Stimulated activated CD8-positive, alpha-beta memory T cell treated with anti-CD3 and anti-CD28 coated beads, Interleukin-12 subunit alpha, Interleukin-12 subunit beta, amount 100 ng/mL, for 24 hours (primary cell): Measurements from ENCODE around the gene TFDP2.
"Not testable (repeated sequence)": the region's sequence is repeated elsewhere in the genome, so short reads cannot be mapped to it uniquely, and the experiment has no call there.

ENCODE experiments used
- DNase-seq: peaks from one replicate; pipeline ENCODE4 v3.0.0-alpha.2; 2020; ENCODE audit errors: extremely low read depth

TFDP2 gene

DNA sequence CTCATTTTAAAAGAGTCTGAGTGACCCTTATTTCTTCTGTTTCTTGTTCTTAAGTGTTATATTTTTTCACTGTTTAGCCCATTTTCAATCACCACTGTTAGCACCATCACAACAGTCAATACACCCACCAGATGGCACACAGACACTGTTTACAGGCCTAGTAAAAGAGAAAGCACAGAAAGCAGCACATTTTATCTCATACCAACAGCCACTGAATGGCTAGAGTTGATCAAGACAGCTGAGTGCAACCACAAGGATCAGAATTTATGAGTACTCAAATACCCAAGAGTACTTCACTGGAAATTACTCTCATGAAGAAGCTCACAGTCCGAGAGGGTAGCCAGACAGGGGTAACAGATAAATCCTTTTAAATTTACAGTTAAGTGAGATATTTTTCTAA, 127.0 kb downstream of the TFDP2 start:
- DNase-seq = no peak

GRCh38 chr3:142021127-142021526, 128.2 kb downstream of the TFDP2 start:
- DNase-seq = no peak

GRCh38 chr3:142019794-142020320, 129.5 kb downstream of the TFDP2 start:
- no peak for DNase-seq

- DNase-seq = no peak
These were observed 135.4 kb downstream of the TFDP2 start for GRCh38 chr3:142013993-142014392.

DNA sequence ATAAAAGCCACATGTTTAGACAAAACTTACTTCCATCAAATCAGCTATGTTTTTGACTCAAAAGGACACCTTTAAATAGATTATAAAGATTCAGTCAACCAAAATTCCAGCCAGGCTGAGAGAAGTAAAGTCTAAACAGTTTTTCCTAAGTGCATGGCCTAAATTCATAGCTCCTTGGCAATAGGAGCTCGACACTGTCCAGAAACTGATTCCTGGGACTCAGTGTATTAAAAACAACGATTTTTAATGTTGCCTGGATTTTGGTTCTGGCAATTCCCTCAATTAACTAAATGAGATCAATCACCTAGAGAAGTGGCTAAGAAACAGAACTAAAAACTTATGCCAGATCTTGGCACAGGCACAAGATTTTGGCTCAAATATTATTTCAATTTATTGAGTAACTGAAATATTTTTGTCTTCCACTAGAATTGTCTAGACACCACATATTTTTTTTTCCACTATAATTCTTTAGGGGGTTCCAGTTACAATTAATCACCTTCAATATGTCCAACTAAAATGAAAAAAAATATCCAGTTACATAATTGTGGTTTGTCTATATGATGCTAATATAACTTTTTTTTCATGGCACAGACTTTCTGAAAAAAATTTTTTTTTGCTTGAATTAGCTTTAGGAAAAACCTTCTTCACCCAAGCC, 135.9 kb downstream of the TFDP2 start:
- no peak for DNase-seq

DNA sequence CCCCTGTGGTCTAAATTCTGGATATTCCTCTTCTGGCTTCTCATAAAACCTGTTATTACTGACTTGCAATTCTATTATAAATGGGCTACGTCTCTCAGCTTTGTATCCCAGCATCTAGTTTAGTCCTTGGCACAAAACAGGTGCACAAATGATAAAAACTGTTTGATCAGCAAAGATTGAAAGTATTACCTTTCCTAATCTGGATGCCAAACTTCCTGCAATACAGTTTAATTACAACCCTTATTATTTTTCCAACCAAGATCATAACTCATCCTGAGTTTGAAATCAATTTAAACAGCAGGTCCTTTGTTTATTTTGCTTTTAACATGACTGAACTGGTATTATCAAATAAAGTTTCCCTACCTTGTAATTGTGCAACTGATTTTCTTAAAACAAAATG, 140.3 kb downstream of the TFDP2 start:
- DNase-seq = no peak

GRCh38 chr3:142007710-142008399, 141.5 kb downstream of the TFDP2 start:
- DNase-seq = no peak

DNA sequence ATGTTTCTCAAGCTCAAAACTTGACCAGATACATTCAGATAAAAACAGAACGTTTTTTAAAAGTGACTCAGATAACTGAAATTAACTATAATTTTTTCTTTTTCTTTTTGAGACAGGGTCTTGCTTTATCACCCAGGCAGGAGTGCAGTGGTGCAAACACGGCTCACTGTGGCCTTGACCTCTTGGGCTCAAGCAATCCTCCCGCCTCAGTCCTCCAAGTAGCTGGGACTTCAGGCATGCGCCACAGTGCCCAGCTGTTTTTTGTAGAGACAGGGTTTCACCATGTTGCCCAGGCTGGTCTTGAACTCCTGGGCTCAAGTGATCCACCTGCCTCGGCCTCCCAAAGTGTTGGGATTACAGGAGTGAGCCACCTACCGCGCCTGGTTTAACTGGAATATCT, 144.4 kb downstream of the TFDP2 start:
- not testable (repeated sequence) for DNase-seq

GRCh38 chr3:142004025-142004424, 145.3 kb downstream of the TFDP2 start:
- DNase-seq = no peak

DNA sequence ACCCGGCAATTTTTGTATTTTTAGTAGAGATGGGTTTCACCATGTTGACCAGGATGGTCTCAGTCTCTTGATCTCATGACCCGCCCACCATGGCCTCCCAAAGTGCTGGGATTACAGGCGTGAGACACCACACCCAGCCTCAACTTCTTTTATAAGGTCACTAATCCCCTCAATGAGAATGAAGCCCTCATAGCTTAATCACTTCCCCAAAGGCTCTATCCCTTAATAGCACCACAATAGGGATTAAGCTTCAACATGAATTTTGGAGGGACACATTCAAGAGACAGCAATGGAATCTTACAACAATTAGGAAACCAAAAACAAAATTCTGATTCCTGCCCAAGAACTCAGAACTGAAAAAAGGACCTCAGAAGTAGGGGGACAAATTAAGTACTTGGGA, 146.1 kb downstream of the TFDP2 start:
- no peak for DNase-seq

- DNase-seq = no peak
These were observed 148.9 kb downstream of the TFDP2 start for GRCh38 chr3:142000325-142000870.

DNA sequence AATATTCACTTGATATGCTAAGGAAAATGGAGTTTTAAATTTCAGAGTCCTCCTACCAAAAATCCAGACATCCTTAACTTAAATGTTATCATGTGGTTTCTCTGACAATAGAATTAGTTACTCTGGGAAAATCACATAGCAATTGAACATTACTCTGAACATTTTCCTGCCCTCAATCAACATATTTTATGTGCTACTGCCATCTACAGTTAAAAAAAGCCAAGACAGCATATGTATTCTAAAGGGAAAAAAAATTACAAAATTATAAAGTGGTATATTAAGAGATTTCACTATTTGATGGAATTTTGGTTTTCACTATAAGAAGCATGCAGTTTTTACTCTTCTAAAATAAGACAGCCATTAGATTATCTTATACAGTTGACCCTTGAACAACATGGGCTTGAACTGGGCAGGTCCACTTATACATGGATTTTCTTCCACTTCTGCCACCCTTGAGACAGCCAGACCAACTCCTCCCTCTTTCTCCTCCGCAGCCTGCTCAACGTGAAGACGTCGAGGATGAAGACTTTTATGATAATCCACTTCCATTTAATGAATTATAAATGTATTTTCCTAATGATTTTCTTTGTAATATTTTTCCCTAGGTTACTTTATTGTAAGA, 150.6 kb downstream of the TFDP2 start:
- no peak for DNase-seq

- no peak for DNase-seq
These were observed 152.9 kb downstream of the TFDP2 start for GRCh38 chr3:141996437-141996836.

GRCh38 chr3:141994856-141995255, 154.5 kb downstream of the TFDP2 start:
- no peak for DNase-seq

GRCh38 chr3:141992512-141992911, 156.8 kb downstream of the TFDP2 start:
- no peak for DNase-seq

DNA sequence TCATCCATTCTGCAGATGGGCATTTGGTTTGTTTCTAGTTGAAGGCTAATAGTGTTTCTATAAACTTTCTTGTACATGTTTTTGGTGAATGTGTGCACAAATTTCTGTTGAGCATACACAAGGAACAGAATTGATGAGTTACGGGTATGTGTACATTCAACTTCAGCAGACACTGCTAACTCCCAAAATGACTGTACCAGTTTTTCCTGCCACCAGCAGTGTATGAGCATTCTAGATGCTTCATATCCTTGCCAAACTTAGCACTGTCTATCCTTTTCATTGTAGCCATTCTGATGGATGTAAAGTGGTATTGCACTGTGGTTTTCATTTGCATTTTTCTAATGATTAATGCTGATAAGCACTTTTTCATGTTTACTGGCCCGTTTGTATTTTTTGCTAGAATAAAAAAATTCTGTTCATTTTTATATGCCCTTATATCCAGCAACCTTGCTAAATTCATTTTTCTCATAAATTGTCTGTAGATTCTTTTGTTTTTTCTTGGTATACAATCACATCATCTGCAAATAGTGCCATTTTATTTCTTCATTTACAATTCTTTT, 162.7 kb downstream of the TFDP2 start:
- DNase-seq = no peak

- DNase-seq = no peak
These were observed 168.3 kb downstream of the TFDP2 start for GRCh38 chr3:141981084-141981483.

- DNase-seq = no peak
These were observed 170.2 kb downstream of the TFDP2 start for GRCh38 chr3:141979050-141979671.

GRCh38 chr3:141974777-141975176, 174.6 kb downstream of the TFDP2 start:
- not testable (repeated sequence) for DNase-seq

- DNase-seq = no peak
These were observed 176.9 kb downstream of the TFDP2 start for GRCh38 chr3:141972399-141972798.

DNA sequence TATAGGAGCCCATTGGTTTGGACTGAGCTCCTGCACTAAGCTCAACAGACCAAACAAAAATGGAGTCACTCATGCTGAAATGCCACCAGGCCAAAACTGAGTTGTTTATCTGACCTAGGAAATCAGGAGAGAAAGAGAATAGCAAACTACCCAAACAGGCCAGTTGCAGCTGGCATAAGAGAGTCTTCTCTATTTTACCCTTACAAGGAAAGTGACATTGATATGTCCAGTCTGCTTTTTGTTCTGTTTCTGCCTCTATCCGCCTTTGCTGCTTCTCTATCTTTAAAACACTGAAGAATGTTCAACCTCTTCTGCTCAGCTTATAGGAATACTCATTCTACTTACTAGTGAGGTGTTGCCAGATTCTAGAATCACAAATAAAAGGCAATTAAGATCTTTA, 177.8 kb downstream of the TFDP2 start:
- no peak for DNase-seq

- DNase-seq = no peak
These were observed 179.6 kb downstream of the TFDP2 start for GRCh38 chr3:141969711-141970110.
